ENCODE results near the gene FGF18. TPM values are rescaled to one million over a fixed set of nuclear protein-coding genes. Genes with fewer than 3 reads are reported as not detected.

The FGF18 gene
- polyA plus RNA-seq: not detected in 2 replicates

GRCh38 chr5:171418982-171419687, at the start of gene FGF18:
TSS of gene FGF18 (plus strand) at chr5:171419647. CDS start at chr5:171420200, 553 bp downstream.

GRCh38 chr5:171387345-171387969, 32.0 kb upstream of the FGF18 start, which contains the start of gene NPM1:
TSS of gene NPM1 (plus strand) at chr5:171387849. CDS start at chr5:171387949, 100 bp downstream.

Other genes with a start within 250 kb of the FGF18 start
- gene TLX3, start 110.4 kb upstream of the FGF18 start, polyA plus RNA-seq: not detected in 2 replicates
- 740 and 959 TPM in 2 replicates for gene NPM1, start 31.8 kb upstream of the FGF18 start, polyA plus RNA-seq

Data from Purkinje cell (primary cell).